WTC11 (cell line): ENCODE measurements around the gene RPL36. TPM values are rescaled to one million over a fixed set of nuclear protein-coding genes. Genes with fewer than 3 reads are reported as not detected.
A peak's percentile ranks its signal among the peaks of the same experiment; 100 is the strongest.

Source experiments
- ATAC-seq: fragments of 200-7000 bp; cut with Tn5 transposase; 2 replicates; pipeline ENCODE4 v1.10.0; 2021; ENCODE audit warnings: mild to moderate bottlenecking, moderate library complexity
- CTCF ChIA-PET: fragments of 300-600 bp; sonication (Branson Sonifier 250); formaldehyde crosslinking; loops from one replicate; lab custom pipeline; 2021; ENCODE audit warnings: antibody characterized with exemption; lab: Charles Lee
- POLR2A ChIA-PET: fragments of 350-600 bp; sonication (Branson Sonifier 250); formaldehyde crosslinking; loops from one replicate; lab custom pipeline; 2021; ENCODE audit warnings: antibody characterized with exemption; lab: Charles Lee
- DNase-seq: peaks from one replicate; pipeline ENCODE4 v3.0.0; 2021; ENCODE audit warnings: low spot score
- H3K27ac Mint-ChIP-seq: 2 replicates; pipeline ENCODE4 v1.8.0; 2021; ENCODE audit warnings: mixed read lengths
- H3K27me3 Mint-ChIP-seq: 2 replicates; pipeline ENCODE4 v1.8.0; 2021; ENCODE audit warnings: low read depth, mild to moderate bottlenecking, moderate library complexity, mixed read lengths
- H3K36me3 Mint-ChIP-seq: 2 replicates; pipeline ENCODE4 v1.8.0; 2021; ENCODE audit warnings: mixed read lengths
- H3K4me1 Mint-ChIP-seq: 2 replicates; pipeline ENCODE4 v1.8.0; 2022; ENCODE audit warnings: mixed read lengths
- H3K4me3 Mint-ChIP-seq: 2 replicates; pipeline ENCODE4 v1.8.0; 2021; ENCODE audit warnings: mild to moderate bottlenecking, moderate library complexity, mixed read lengths
- H3K9me3 Mint-ChIP-seq: 2 replicates; pipeline ENCODE4 v1.8.0; 2021; ENCODE audit warnings: mixed read lengths
- ATF1 ChIP-seq: sonication (generic); formaldehyde crosslinking; IDR thresholded peaks from 2 replicates; pipeline ENCODE4 v1.8.1; 2023; ENCODE audit warnings: mild to moderate bottlenecking, moderate library complexity, missing genetic modification reagents
- ELF4 ChIP-seq: sonication (generic); formaldehyde crosslinking; IDR thresholded peaks from 2 replicates; pipeline ENCODE4 v1.8.1; 2022; ENCODE audit warnings: low read depth, mild to moderate bottlenecking, moderate library complexity, missing genetic modification reagents
- FOXK1 ChIP-seq: sonication (generic); formaldehyde crosslinking; IDR thresholded peaks from 2 replicates; pipeline ENCODE4 v1.8.0; 2022; ENCODE audit warnings: mild to moderate bottlenecking, moderate library complexity, missing genetic modification reagents
- FOXP1 ChIP-seq: sonication (generic); formaldehyde crosslinking; IDR thresholded peaks from 2 replicates; pipeline ENCODE4 v1.8.0; 2022; ENCODE audit warnings: missing genetic modification reagents, mild to moderate bottlenecking, moderate library complexity, borderline replicate concordance
- JAZF1 ChIP-seq: fragments of 250-450 bp; sonication (Bioruptor Pico); IDR thresholded peaks from 2 replicates; pipeline ENCODE4 v1.9.0; 2021; ENCODE audit warnings: moderate library complexity, mild to moderate bottlenecking, inconsistent platforms
- MAX ChIP-seq: sonication (generic); formaldehyde crosslinking; IDR thresholded peaks from 2 replicates; pipeline ENCODE4 v1.8.0; 2022; ENCODE audit warnings: mild to moderate bottlenecking, missing genetic modification reagents
- MXD4 ChIP-seq: fragments of 250-450 bp; sonication (Bioruptor Pico); IDR thresholded peaks from 2 replicates; pipeline ENCODE4 v1.8.0; 2021; ENCODE audit warnings: mild to moderate bottlenecking, moderate library complexity, borderline replicate concordance
- MYBL2 ChIP-seq: sonication (generic); formaldehyde crosslinking; IDR thresholded peaks from 2 replicates; pipeline ENCODE4 v1.8.1; 2023; ENCODE audit warnings: mild to moderate bottlenecking, moderate library complexity, missing genetic modification reagents
- NFATC4 ChIP-seq: fragments of 250-450 bp; sonication (Bioruptor Pico); IDR thresholded peaks from 2 replicates; pipeline ENCODE4 v1.9.0; 2021; ENCODE audit warnings: mild to moderate bottlenecking
- PRRX2 ChIP-seq: fragments of 250-450 bp; sonication (Bioruptor Pico); IDR thresholded peaks from 2 replicates; pipeline ENCODE4 v1.8.0; 2021; ENCODE audit warnings: mild to moderate bottlenecking
- RELA ChIP-seq: sonication (generic); formaldehyde crosslinking; IDR thresholded peaks from 2 replicates; pipeline ENCODE4 v1.8.1; 2022; ENCODE audit warnings: missing genetic modification reagents, mild to moderate bottlenecking, borderline replicate concordance
- SP1 ChIP-seq: sonication (generic); formaldehyde crosslinking; conservative IDR thresholded peaks from 2 replicates; pipeline ENCODE4 v1.8.1; 2022; ENCODE audit warnings: missing genetic modification reagents
- TEAD1 ChIP-seq: sonication (generic); formaldehyde crosslinking; IDR thresholded peaks from 2 replicates; pipeline ENCODE4 v1.8.0; 2022; ENCODE audit warnings: mild to moderate bottlenecking, missing genetic modification reagents
- ZBTB21 ChIP-seq: sonication (generic); formaldehyde crosslinking; IDR thresholded peaks from 2 replicates; pipeline ENCODE4 v1.8.1; 2023; ENCODE audit warnings: mild to moderate bottlenecking, missing genetic modification reagents, borderline replicate concordance
- ZNF121 ChIP-seq: sonication (generic); formaldehyde crosslinking; IDR thresholded peaks from 2 replicates; pipeline ENCODE4 v1.8.0; 2023; ENCODE audit warnings: missing genetic modification reagents
- ZNF317 ChIP-seq: sonication (generic); formaldehyde crosslinking; IDR thresholded peaks from 2 replicates; pipeline ENCODE4 v1.8.1; 2023; ENCODE audit warnings: low read depth, mild to moderate bottlenecking, moderate library complexity, missing genetic modification reagents, borderline replicate concordance
- ZNF671 ChIP-seq: fragments of 250-450 bp; sonication (Bioruptor Pico); IDR thresholded peaks from 2 replicates; pipeline ENCODE4 v1.8.0; 2021; ENCODE audit warnings: mild to moderate bottlenecking
- total RNA-seq: library from RNA; stranded (reverse); gene quantifications from 3 replicates; pipeline ENCODE4 v1.2.3, GENCODE V29; 2021
- TF ChIP-seq, protein P1 (sequence below): sonication (generic); formaldehyde crosslinking; IDR thresholded peaks from 2 replicates; pipeline ENCODE4 v1.8.1; 2023; ENCODE audit warnings: mild to moderate bottlenecking, moderate library complexity, missing genetic modification reagents
- TF ChIP-seq, protein P2 (sequence below): sonication (generic); formaldehyde crosslinking; IDR thresholded peaks from 2 replicates; pipeline ENCODE4 v1.8.0; 2023; ENCODE audit warnings: missing genetic modification reagents
- TF ChIP-seq, protein P3 (sequence below): sonication (generic); formaldehyde crosslinking; IDR thresholded peaks from 2 replicates; pipeline ENCODE4 v1.8.0; 2022; ENCODE audit warnings: missing genetic modification reagents

The RPL36 gene
- total RNA-seq, 1 experiment from 2014 or later, result 1,080 TPM

DNA sequence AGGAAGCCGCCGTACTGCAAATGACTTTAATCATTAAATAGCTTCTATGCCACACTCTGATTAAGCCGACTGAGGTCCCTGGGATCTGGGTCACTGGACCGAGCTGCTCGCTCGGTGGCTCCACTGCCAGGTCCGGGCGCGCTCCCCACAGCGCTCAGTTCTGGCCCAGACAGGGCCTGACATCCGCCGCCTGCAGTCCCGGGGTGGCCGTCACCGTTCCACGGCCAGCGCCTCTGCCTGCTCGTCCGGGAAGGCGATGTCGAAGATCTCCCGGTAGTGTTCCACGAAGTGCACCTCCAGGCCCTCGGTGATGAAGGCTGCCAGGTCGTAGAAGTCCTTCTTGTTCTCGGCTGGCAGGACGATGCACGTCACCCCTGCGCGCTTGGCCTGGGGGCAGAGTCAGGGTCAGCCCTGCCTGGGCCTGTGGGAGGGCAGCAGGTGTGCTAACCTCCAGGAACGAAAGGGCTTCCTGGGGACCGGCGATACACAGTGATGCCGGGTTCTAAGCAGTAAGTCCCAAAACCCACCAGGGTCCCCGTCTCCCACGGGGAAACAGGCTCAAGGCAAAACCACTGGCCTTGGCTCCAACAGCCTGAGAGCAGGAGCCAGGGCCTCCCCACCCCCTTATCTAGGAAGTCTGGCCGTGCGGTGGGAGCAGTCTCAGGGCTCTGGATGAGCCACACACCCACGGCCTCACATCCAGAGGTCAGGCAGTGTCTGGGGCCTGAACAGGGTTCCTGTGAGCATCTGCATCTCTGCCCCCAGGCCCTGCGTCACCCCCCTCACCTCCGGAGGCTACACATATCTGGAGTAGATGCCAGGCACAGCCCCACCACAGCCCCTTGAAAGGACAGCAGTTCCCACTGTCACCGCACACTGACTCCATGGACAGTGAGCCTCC, 2.0 kb downstream of the RPL36 start (continued):
- TF ChIP-seq RELA, result peak; percentile 47; the same call in 1 of the 2 replicates
- TF ChIP-seq MYBL2 (CRISPR knock-in tag), result 0 out of 2 replicates have a peak, but pooled peaks have one; percentile 27
- TF ChIP-seq, protein P1, sequence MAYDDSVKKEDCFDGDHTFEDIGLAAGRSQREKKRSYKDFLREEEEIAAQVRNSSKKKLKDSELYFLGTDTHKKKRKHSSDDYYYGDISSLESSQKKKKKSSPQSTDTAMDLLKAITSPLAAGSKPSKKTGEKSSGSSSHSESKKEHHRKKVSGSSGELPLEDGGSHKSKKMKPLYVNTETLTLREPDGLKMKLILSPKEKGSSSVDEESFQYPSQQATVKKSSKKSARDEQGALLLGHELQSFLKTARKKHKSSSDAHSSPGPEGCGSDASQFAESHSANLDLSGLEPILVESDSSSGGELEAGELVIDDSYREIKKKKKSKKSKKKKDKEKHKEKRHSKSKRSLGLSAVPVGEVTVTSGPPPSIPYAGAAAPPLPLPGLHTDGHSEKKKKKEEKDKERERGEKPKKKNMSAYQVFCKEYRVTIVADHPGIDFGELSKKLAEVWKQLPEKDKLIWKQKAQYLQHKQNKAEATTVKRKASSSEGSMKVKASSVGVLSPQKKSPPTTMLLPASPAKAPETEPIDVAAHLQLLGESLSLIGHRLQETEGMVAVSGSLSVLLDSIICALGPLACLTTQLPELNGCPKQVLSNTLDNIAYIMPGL (CRISPR knock-in tag), result 0 out of 2 replicates have a peak, but pooled peaks have one; percentile 59
- 0 out of 2 replicates have a peak, but pooled peaks have one; percentile 49 for TF ChIP-seq TEAD1
- 0 out of 2 replicates have a peak, but pooled peaks have one; percentile 39 for TF ChIP-seq ELF4 (CRISPR knock-in tag)
- no peak for TF ChIP-seq JAZF1 (CRISPR knock-in tag)
- peak; percentile 47; the same call in 1 of the 2 replicates for TF ChIP-seq ATF1 (CRISPR knock-in tag)
- peak; percentile 56; the same call in 1 of the 2 replicates for TF ChIP-seq ZNF671 (CRISPR knock-in tag)
- TF ChIP-seq NFATC4 (CRISPR knock-in tag), result 0 out of 2 replicates have a peak, but pooled peaks have one; percentile 55
- 0 out of 2 replicates have a peak, but pooled peaks have one; percentile 34 for TF ChIP-seq PRRX2 (CRISPR knock-in tag)
- 0 out of 2 replicates have a peak, but pooled peaks have one; percentile 44 for TF ChIP-seq FOXP1
- TF ChIP-seq ZNF317, result no peak
- TF ChIP-seq MAX (CRISPR knock-in tag), result peak; percentile 7; the same call in 1 of the 2 replicates
- peak; percentile 61; the same call in 1 of the 2 replicates for TF ChIP-seq ZNF121 (CRISPR knock-in tag)
- TF ChIP-seq, all 79 proteins: peak for 15

DNA sequence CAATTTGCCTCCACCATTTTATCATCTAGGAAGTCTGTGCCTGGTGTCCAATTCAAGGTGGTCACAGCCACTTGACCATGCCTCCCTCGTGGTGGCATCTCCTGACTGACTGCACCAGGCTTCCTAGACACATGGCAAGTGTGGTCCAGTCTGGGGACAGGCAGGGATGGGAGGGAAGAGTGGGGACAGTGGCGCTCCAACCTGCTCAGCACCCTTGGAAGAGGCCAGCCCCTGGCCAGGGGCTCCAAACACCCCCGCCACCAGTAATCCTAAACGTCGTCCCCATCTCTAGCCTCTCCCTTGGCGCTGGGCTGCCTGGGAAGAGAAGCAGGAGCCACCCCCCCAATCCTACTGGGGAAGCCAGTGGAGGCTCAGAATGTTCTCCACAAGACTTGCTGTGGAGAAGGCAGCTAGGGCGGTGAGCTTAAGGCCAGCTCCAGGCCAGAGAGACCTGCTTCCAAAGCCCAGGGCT, 2.7 kb downstream of the RPL36 start:
- ChIA-PET CTCF (no interaction called here), POLR2A (no interaction called here)
- peaks cover 5% of the 10 kb centered on the region; the same call in 1 of the 2 replicates for H3K27me3 Mint-ChIP-seq
- H3K4me3 Mint-ChIP-seq, result peak overlapping the region; percentile 99
- peaks cover 10% of the 10 kb centered on the region; the same call in 1 of the 2 replicates for H3K4me1 Mint-ChIP-seq
- peaks cover 42% of the 10 kb centered on the region for H3K36me3 Mint-ChIP-seq
- no peaks in the 10 kb centered on the region for H3K9me3 Mint-ChIP-seq
- ATAC-seq, result no peak
- H3K27ac Mint-ChIP-seq, result peak overlapping the region; percentile 70; the same call in 1 of the 2 replicates
- TF ChIP-seq ZBTB21 (CRISPR knock-in tag), result no peak
- TF ChIP-seq PRRX2 (CRISPR knock-in tag), result no peak
- TF ChIP-seq MXD4 (CRISPR knock-in tag), result no peak
- DNase-seq, result no peak

- H3K9me3 Mint-ChIP-seq, result no peaks in the 10 kb centered on the region
- peaks cover 6% of the 10 kb centered on the region; the same call in 1 of the 2 replicates for H3K4me1 Mint-ChIP-seq
- no peak for DNase-seq
- no peak for ATAC-seq
- ChIA-PET CTCF (no interaction called here), POLR2A (interaction anchor here (0.6 to 0.9 kb wide), 2 partner anchors 23 kb away, joined by 3 to 4 read pairs; no protein-coding TSS in a partner anchor)
- no peak overlapping the region for H3K4me3 Mint-ChIP-seq
- no peaks in the 10 kb centered on the region for H3K27me3 Mint-ChIP-seq
- peak overlapping the region; percentile 49; the same call in 1 of the 2 replicates for H3K27ac Mint-ChIP-seq
- H3K36me3 Mint-ChIP-seq, result peaks cover 42% of the 10 kb centered on the region
- TF ChIP-seq, protein P2, sequence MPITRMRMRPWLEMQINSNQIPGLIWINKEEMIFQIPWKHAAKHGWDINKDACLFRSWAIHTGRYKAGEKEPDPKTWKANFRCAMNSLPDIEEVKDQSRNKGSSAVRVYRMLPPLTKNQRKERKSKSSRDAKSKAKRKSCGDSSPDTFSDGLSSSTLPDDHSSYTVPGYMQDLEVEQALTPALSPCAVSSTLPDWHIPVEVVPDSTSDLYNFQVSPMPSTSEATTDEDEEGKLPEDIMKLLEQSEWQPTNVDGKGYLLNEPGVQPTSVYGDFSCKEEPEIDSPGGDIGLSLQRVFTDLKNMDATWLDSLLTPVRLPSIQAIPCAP (CRISPR knock-in tag), result 0 out of 2 replicates have a peak, but pooled peaks have one; percentile 45
- TF ChIP-seq FOXK1 (no peak), SP1 (0 out of 2 replicates have a peak, but pooled peaks have one; percentile 19)
- TF ChIP-seq, protein P3, sequence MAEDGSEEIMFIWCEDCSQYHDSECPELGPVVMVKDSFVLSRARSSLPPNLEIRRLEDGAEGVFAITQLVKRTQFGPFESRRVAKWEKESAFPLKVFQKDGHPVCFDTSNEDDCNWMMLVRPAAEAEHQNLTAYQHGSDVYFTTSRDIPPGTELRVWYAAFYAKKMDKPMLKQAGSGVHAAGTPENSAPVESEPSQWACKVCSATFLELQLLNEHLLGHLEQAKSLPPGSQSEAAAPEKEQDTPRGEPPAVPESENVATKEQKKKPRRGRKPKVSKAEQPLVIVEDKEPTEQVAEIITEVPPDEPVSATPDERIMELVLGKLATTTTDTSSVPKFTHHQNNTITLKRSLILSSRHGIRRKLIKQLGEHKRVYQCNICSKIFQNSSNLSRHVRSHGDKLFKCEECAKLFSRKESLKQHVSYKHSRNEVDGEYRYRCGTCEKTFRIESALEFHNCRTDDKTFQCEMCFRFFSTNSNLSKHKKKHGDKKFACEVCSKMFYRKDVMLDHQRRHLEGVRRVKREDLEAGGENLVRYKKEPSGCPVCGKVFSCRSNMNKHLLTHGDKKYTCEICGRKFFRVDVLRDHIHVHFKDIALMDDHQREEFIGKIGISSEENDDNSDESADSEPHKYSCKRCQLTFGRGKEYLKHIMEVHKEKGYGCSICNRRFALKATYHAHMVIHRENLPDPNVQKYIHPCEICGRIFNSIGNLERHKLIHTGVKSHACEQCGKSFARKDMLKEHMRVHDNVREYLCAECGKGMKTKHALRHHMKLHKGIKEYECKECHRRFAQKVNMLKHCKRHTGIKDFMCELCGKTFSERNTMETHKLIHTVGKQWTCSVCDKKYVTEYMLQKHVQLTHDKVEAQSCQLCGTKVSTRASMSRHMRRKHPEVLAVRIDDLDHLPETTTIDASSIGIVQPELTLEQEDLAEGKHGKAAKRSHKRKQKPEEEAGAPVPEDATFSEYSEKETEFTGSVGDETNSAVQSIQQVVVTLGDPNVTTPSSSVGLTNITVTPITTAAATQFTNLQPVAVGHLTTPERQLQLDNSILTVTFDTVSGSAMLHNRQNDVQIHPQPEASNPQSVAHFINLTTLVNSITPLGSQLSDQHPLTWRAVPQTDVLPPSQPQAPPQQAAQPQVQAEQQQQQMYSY (CRISPR knock-in tag), result 0 out of 2 replicates have a peak, but pooled peaks have one; percentile 30
These were observed 3.4 kb downstream of the RPL36 start for GRCh38 chr19:5693195-5694166.
